WTC11 (cell line): ENCODE data around the gene STRN4. TPM values are rescaled to one million over a fixed set of nuclear protein-coding genes. Genes with fewer than 3 reads are reported as not detected.

Experiments
- ATAC-seq: fragments of 200-7000 bp; cut with Tn5 transposase; 2 replicates; pipeline ENCODE4 v1.10.0; 2021; ENCODE audit warnings: mild to moderate bottlenecking, moderate library complexity
- CTCF ChIA-PET: fragments of 300-600 bp; sonication (Branson Sonifier 250); formaldehyde crosslinking; loops from one replicate; lab custom pipeline; 2021; ENCODE audit warnings: antibody characterized with exemption; lab: Charles Lee
- POLR2A ChIA-PET: fragments of 350-600 bp; sonication (Branson Sonifier 250); formaldehyde crosslinking; loops from one replicate; lab custom pipeline; 2021; ENCODE audit warnings: antibody characterized with exemption; lab: Charles Lee
- DNase-seq: peaks from one replicate; pipeline ENCODE4 v3.0.0; 2021; ENCODE audit warnings: low spot score
- H3K27ac Mint-ChIP-seq: 2 replicates; pipeline ENCODE4 v1.8.0; 2021; ENCODE audit warnings: mixed read lengths
- H3K27me3 Mint-ChIP-seq: 2 replicates; pipeline ENCODE4 v1.8.0; 2021; ENCODE audit warnings: low read depth, mild to moderate bottlenecking, moderate library complexity, mixed read lengths
- H3K36me3 Mint-ChIP-seq: 2 replicates; pipeline ENCODE4 v1.8.0; 2021; ENCODE audit warnings: mixed read lengths
- H3K4me1 Mint-ChIP-seq: 2 replicates; pipeline ENCODE4 v1.8.0; 2022; ENCODE audit warnings: mixed read lengths
- H3K4me3 Mint-ChIP-seq: 2 replicates; pipeline ENCODE4 v1.8.0; 2021; ENCODE audit warnings: mild to moderate bottlenecking, moderate library complexity, mixed read lengths
- H3K9me3 Mint-ChIP-seq: 2 replicates; pipeline ENCODE4 v1.8.0; 2021; ENCODE audit warnings: mixed read lengths
- CREB1 ChIP-seq: sonication (generic); formaldehyde crosslinking; IDR thresholded peaks from 2 replicates; pipeline ENCODE4 v1.8.0; 2023; ENCODE audit warnings: mild to moderate bottlenecking, missing genetic modification reagents
- ESRRA ChIP-seq: sonication (generic); formaldehyde crosslinking; IDR thresholded peaks from 2 replicates; pipeline ENCODE4 v1.8.1; 2022; ENCODE audit warnings: mild to moderate bottlenecking, missing genetic modification reagents, borderline replicate concordance
- HMGA2 ChIP-seq: fragments of 250-450 bp; sonication (Bioruptor Pico); IDR thresholded peaks from 2 replicates; pipeline ENCODE4 v1.4.0; 2021; ENCODE audit warnings: mild to moderate bottlenecking, moderate library complexity
- IRF2 ChIP-seq: sonication (generic); formaldehyde crosslinking; IDR thresholded peaks from 2 replicates; pipeline ENCODE4 v1.8.0; 2022; ENCODE audit warnings: low read depth, missing genetic modification reagents, borderline replicate concordance
- KAT7 ChIP-seq: sonication (generic); formaldehyde crosslinking; IDR thresholded peaks from 2 replicates; pipeline ENCODE4 v1.8.1; 2023; ENCODE audit warnings: missing genetic modification reagents, mild to moderate bottlenecking, borderline replicate concordance
- MXD4 ChIP-seq: fragments of 250-450 bp; sonication (Bioruptor Pico); IDR thresholded peaks from 2 replicates; pipeline ENCODE4 v1.8.0; 2021; ENCODE audit warnings: mild to moderate bottlenecking, moderate library complexity, borderline replicate concordance
- NFE2L1 ChIP-seq: sonication (generic); formaldehyde crosslinking; IDR thresholded peaks from 2 replicates; pipeline ENCODE4 v1.8.1; 2023; ENCODE audit warnings: missing genetic modification reagents
- RORB ChIP-seq: fragments of 250-450 bp; sonication (Bioruptor Pico); IDR thresholded peaks from 2 replicates; pipeline ENCODE4 v1.9.0; 2021; ENCODE audit warnings: mild to moderate bottlenecking
- TEAD1 ChIP-seq: sonication (generic); formaldehyde crosslinking; IDR thresholded peaks from 2 replicates; pipeline ENCODE4 v1.8.0; 2022; ENCODE audit warnings: mild to moderate bottlenecking, missing genetic modification reagents
- TP53 ChIP-seq: sonication (generic); formaldehyde crosslinking; IDR thresholded peaks from 2 replicates; pipeline ENCODE4 v1.8.1; 2023; ENCODE audit warnings: mild to moderate bottlenecking, missing genetic modification reagents
- ZNF416 ChIP-seq: fragments of 250-450 bp; sonication (Bioruptor Pico); IDR thresholded peaks from 2 replicates; pipeline ENCODE4 v1.9.0; 2021; ENCODE audit warnings: mild to moderate bottlenecking, inconsistent platforms
- total RNA-seq: library from RNA; stranded (reverse); gene quantifications from 3 replicates; pipeline ENCODE4 v1.2.3, GENCODE V29; 2021
- TF ChIP-seq, protein P1 (sequence below): sonication (generic); formaldehyde crosslinking; IDR thresholded peaks from 2 replicates; pipeline ENCODE4 v1.8.1; 2023; ENCODE audit warnings: mild to moderate bottlenecking, missing genetic modification reagents, borderline replicate concordance
- TF ChIP-seq, protein P2 (sequence below): sonication (generic); formaldehyde crosslinking; IDR thresholded peaks from 2 replicates; pipeline ENCODE4 v1.8.1; 2022; ENCODE audit warnings: mild to moderate bottlenecking, missing genetic modification reagents, moderate library complexity, borderline replicate concordance
- TF ChIP-seq, protein P3 (sequence below): sonication (generic); formaldehyde crosslinking; IDR thresholded peaks from 2 replicates; pipeline ENCODE4 v1.8.0; 2023; ENCODE audit warnings: missing genetic modification reagents, mild to moderate bottlenecking, borderline replicate concordance
- TF ChIP-seq, protein P4 (sequence below): sonication (generic); formaldehyde crosslinking; IDR thresholded peaks from 2 replicates; pipeline ENCODE4 v1.8.1; 2023; ENCODE audit warnings: mild to moderate bottlenecking, missing genetic modification reagents, moderate library complexity
- TF ChIP-seq, protein P5 (sequence below): sonication (generic); formaldehyde crosslinking; IDR thresholded peaks from 2 replicates; pipeline ENCODE4 v1.8.1; 2022; ENCODE audit warnings: low read depth, missing genetic modification reagents, borderline replicate concordance

STRN4 gene
- total RNA-seq, 1 experiment from 2014 or later, result 144 TPM

GRCh38 chr19:46745521-46746280, 549 bp downstream of the STRN4 start, which contains the start of gene FKRP (continued):
- TF ChIP-seq, protein P1, sequence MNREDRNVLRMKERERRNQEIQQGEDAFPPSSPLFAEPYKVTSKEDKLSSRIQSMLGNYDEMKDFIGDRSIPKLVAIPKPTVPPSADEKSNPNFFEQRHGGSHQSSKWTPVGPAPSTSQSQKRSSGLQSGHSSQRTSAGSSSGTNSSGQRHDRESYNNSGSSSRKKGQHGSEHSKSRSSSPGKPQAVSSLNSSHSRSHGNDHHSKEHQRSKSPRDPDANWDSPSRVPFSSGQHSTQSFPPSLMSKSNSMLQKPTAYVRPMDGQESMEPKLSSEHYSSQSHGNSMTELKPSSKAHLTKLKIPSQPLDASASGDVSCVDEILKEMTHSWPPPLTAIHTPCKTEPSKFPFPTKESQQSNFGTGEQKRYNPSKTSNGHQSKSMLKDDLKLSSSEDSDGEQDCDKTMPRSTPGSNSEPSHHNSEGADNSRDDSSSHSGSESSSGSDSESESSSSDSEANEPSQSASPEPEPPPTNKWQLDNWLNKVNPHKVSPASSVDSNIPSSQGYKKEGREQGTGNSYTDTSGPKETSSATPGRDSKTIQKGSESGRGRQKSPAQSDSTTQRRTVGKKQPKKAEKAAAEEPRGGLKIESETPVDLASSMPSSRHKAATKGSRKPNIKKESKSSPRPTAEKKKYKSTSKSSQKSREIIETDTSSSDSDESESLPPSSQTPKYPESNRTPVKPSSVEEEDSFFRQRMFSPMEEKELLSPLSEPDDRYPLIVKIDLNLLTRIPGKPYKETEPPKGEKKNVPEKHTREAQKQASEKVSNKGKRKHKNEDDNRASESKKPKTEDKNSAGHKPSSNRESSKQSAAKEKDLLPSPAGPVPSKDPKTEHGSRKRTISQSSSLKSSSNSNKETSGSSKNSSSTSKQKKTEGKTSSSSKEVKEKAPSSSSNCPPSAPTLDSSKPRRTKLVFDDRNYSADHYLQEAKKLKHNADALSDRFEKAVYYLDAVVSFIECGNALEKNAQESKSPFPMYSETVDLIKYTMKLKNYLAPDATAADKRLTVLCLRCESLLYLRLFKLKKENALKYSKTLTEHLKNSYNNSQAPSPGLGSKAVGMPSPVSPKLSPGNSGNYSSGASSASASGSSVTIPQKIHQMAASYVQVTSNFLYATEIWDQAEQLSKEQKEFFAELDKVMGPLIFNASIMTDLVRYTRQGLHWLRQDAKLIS (CRISPR knock-in tag), result no peak
- no peak for TF ChIP-seq HMGA2 (CRISPR knock-in tag)
- no peak for TF ChIP-seq KAT7 (CRISPR knock-in tag)
- no peak for TF ChIP-seq IRF2 (CRISPR knock-in tag)
- TF ChIP-seq ZNF416 (CRISPR knock-in tag), result no peak
- TF ChIP-seq MXD4, result no peak
- TF ChIP-seq, protein P2, sequence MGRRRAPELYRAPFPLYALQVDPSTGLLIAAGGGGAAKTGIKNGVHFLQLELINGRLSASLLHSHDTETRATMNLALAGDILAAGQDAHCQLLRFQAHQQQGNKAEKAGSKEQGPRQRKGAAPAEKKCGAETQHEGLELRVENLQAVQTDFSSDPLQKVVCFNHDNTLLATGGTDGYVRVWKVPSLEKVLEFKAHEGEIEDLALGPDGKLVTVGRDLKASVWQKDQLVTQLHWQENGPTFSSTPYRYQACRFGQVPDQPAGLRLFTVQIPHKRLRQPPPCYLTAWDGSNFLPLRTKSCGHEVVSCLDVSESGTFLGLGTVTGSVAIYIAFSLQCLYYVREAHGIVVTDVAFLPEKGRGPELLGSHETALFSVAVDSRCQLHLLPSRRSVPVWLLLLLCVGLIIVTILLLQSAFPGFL (CRISPR knock-in tag), result no peak
- TF ChIP-seq NFE2L1, result 0 out of 2 replicates have a peak, but pooled peaks have one; percentile 19
- TF ChIP-seq, protein P3, sequence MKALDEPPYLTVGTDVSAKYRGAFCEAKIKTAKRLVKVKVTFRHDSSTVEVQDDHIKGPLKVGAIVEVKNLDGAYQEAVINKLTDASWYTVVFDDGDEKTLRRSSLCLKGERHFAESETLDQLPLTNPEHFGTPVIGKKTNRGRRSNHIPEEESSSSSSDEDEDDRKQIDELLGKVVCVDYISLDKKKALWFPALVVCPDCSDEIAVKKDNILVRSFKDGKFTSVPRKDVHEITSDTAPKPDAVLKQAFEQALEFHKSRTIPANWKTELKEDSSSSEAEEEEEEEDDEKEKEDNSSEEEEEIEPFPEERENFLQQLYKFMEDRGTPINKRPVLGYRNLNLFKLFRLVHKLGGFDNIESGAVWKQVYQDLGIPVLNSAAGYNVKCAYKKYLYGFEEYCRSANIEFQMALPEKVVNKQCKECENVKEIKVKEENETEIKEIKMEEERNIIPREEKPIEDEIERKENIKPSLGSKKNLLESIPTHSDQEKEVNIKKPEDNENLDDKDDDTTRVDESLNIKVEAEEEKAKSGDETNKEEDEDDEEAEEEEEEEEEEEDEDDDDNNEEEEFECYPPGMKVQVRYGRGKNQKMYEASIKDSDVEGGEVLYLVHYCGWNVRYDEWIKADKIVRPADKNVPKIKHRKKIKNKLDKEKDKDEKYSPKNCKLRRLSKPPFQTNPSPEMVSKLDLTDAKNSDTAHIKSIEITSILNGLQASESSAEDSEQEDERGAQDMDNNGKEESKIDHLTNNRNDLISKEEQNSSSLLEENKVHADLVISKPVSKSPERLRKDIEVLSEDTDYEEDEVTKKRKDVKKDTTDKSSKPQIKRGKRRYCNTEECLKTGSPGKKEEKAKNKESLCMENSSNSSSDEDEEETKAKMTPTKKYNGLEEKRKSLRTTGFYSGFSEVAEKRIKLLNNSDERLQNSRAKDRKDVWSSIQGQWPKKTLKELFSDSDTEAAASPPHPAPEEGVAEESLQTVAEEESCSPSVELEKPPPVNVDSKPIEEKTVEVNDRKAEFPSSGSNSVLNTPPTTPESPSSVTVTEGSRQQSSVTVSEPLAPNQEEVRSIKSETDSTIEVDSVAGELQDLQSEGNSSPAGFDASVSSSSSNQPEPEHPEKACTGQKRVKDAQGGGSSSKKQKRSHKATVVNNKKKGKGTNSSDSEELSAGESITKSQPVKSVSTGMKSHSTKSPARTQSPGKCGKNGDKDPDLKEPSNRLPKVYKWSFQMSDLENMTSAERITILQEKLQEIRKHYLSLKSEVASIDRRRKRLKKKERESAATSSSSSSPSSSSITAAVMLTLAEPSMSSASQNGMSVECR (CRISPR knock-in tag), result no peak
- TF ChIP-seq TP53 (CRISPR knock-in tag), result no peak
- TF ChIP-seq TEAD1, result no peak

GRCh38 chr19:46745030-46745429, 1.2 kb downstream of the STRN4 start:
- no peaks in the 10 kb centered on the region for H3K9me3 Mint-ChIP-seq
- ATAC-seq (no peak), DNase-seq (no peak)
- CTCF ChIA-PET, result interaction anchor here (0.6 to 1.8 kb wide), 10 partner anchors 9 to 268 kb away, joined by 3 to 7 read pairs (median 4); no protein-coding TSS in a partner anchor
- POLR2A ChIA-PET, result interaction anchor here (1.2 kb wide), 1 partner anchor 8 kb away, joined by 3 read pairs; no protein-coding TSS in a partner anchor
- peak overlapping the region; percentile 96 for H3K4me3 Mint-ChIP-seq
- H3K36me3 Mint-ChIP-seq, result peaks cover 3% of the 10 kb centered on the region
- TF ChIP-seq CREB1 (CRISPR knock-in tag), result no peak
- TF ChIP-seq, protein P4, sequence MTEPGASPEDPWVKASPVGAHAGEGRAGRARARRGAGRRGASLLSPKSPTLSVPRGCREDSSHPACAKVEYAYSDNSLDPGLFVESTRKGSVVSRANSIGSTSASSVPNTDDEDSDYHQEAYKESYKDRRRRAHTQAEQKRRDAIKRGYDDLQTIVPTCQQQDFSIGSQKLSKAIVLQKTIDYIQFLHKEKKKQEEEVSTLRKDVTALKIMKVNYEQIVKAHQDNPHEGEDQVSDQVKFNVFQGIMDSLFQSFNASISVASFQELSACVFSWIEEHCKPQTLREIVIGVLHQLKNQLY (CRISPR knock-in tag), result no peak
- TF ChIP-seq ESRRA, result no peak
- TF ChIP-seq, protein P5, sequence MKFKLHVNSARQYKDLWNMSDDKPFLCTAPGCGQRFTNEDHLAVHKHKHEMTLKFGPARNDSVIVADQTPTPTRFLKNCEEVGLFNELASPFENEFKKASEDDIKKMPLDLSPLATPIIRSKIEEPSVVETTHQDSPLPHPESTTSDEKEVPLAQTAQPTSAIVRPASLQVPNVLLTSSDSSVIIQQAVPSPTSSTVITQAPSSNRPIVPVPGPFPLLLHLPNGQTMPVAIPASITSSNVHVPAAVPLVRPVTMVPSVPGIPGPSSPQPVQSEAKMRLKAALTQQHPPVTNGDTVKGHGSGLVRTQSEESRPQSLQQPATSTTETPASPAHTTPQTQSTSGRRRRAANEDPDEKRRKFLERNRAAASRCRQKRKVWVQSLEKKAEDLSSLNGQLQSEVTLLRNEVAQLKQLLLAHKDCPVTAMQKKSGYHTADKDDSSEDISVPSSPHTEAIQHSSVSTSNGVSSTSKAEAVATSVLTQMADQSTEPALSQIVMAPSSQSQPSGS (CRISPR knock-in tag), result no peak
- TF ChIP-seq RORB, result no peak
- no peaks in the 10 kb centered on the region for H3K27me3 Mint-ChIP-seq
- H3K27ac Mint-ChIP-seq, result peak overlapping the region; percentile 84; the same call in 1 of the 2 replicates
- peaks cover 50% of the 10 kb centered on the region for H3K4me1 Mint-ChIP-seq
